Renal cortex interstitium (tissue), 11 donors: ENCODE results near the gene ING3. TPM values are rescaled to one million over a fixed set of nuclear protein-coding genes. Genes with fewer than 3 reads are reported as not detected.
"Not testable (repeated sequence)": the region's sequence is repeated elsewhere in the genome, so short reads cannot be mapped to it uniquely, and the experiment has no call there.

Experiments used
- DNase-seq, 11 donors: peaks; one replicate each; pipeline ENCODE4 v3.0.0-alpha.2; 2013; ENCODE audit warnings: low read depth in 9 of 11, low spot score in 4 of 11; ENCODE audit errors: extremely low read depth in 1 of 11
- polyA plus RNA-seq, 3 donors: library from polyadenylated mRNA; unstranded; fragments of 120-200 nt; gene quantifications; one replicate each; pipeline ENCODE4 v1.2.1, GENCODE V29; 2013; ENCODE audit not compliant: insufficient read length in 3 of 3

The ING3 gene
- polyA plus RNA-seq, 3 donors = 38.2 to 44.5 (median 39.7) TPM

DNA sequence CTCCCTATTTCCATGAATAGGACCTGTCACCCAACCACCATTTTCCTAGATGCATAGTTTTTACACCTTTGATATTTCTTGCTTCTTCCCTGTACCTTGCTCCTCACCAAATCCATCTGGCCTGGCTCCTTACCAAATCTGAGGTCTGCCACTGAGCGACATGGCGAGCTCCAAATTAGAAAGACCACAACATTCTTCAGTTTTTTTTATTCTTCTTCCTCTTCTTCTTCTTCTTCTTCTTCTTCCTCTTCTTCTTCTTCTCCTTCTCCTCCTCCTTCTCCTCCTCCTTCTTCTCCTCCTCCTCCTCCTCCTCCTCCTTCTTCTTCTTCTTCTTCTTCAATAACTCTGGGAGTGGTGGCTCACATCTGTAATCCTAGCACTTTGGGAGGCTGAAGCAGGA, 45.1 kb downstream of the ING3 start:
- DNase-seq = no peak

DNA sequence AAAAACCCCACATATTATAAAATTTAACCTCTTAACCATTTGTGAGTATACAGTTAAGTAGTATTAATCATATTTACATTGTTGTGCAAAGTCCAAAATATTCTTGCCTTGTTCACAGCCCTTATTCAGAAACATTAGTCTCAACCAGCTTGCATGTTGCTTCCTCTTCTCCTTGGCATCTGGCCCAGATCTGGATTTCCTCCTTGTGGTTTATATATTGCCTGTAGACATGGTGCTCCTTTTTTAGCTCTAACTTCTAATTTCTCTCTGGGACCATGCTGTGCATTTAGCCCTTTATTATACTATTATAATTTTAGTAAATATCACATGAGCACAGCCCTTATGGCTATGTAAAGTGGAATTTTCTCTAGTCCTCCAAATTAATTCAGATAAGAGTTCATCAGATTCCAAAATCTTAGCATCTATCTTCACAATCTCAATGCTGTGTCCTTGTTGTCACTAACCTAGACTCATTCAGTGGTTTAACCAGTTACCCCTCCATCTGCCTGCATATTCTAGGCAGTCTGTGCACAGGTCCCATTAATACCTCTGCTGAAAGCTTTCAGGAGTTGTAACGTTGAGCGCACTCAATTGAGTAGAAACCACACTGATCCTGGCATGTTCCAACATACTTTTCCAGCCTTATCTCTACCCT, 45.9 kb downstream of the ING3 start:
- peak in 3 of 11 donors; percentile 71 to 87 (median 80) for DNase-seq

DNA sequence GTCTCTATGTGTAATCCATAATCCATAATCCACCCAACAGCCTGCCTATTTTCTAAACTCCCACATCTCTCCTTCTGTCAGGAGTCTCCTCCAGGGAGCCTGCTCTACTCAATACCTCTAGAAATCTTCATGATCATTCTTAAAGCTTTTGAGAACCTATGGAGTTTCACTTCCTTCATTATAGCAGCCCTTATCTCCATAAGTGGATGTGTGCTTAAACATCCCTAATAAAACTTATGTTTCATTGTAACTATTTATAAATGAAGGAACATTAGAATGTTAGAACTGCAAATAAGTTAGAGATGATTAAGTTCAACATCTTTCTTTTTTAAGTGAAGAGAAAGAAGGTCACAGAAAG, 46.4 kb downstream of the ING3 start:
- no peak for DNase-seq

DNA sequence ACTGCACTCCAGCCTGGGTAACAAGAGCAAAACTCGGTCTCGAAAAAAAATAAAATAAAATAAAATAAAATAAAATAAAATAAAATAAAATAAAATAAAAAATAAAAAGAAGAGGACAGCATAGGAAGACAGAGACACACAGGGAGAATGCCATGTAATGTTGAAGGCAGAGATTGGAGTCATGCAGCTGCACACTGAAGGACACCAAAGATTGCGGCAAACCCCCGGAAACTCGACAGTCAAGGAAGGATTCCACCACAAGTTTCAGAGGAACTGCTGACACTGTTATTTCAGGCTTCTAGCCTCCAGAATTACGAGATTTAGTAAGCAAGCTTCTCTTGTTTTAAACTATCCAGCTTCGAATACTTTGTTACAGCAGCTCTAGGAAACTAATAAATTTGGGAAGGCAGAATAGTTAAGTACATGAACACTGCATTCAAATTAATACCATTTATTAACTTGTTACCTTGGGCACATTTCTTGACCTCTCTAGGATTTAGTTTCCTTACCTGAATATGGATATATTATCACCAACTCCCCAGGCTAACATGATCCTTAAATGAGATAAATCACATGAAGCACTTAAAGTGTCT, 47.4 kb downstream of the ING3 start:
- no peak for DNase-seq

DNA sequence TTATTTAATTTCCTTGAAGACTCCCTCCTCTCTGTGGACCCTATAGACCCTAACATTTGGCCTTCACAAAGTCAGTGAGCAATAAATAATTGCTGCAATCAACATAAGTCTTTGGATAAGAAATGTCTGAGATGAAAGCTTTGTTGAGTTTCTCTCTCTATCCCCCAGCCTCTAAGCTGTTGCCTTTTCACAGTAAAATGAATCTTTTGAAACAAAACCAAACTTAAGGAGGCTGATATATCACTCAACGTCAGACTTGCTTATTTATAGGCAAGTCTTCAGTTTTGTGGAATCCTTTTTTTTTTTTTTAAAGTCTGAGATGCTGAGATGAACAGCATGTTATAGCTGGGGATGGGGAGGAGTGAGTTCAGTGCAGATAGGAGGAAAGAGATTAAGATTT, 47.9 kb downstream of the ING3 start:
- no peak for DNase-seq

DNA sequence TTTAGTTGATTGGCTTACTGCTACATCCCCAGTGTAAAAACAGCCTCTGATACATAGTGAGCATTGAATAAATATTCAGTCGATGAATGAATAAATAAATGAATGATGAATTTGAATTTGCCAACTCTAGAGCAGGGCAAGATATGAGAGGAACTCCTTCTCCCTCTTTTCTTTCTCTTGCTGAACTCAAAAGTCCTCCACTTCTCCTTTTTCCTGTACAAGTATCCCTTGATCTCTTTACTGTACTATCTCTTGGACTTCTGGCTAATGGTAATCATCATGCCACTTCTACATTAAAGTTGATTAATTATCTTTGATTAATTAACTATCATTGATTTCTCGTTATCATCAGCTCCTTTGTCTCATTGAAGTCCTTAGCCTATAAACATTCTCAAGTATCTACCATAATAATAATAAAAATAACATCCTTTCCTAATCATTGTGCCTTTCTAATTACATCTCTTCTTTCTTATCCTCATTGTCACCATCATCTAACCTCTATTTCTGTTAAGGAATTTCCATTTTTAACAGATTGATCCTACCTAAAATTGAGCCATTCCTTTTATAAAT, 48.5 kb downstream of the ING3 start:
- no peak for DNase-seq

DNA sequence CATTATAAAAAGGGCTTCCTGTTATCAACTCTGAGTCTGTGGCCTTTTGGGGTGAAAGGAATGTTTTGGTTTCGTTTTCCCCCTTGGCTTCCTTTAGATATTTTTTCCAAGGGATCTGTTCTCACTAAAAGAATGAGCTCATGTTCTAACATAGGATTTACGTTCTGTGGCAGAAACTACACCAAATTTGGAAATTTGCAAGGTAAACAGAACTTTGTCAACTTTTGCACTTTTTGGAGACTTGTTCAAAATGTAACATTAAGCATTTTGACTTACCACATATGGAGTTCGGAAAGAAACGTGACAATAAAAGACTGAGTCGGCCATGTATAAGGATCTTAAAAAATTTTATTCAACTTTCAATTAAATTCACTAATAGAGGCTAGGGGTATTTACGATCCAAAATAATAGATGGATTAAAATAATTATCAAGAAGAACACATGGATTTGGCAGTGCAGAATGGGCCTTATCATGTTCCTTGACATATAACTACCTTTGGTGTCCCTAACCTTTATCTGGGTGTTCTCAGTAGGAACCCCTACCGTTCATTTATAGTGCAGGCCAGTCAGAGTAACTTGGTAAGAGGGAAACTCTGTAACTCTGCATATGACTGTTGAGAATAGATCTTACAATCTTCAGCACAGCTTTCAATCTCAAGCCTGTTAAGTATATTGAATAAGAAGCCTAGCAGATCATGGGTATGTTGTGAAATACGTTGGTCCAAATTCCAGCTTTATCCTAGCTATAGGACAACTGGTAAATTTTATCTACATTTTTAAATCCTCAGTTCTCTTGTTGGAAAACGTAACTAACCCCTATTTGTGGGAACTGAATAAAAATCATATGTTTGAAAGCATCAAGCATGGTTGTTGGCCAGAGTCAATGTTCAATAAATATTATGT, 49.8 kb downstream of the ING3 start:
- DNase-seq = no peak

DNA sequence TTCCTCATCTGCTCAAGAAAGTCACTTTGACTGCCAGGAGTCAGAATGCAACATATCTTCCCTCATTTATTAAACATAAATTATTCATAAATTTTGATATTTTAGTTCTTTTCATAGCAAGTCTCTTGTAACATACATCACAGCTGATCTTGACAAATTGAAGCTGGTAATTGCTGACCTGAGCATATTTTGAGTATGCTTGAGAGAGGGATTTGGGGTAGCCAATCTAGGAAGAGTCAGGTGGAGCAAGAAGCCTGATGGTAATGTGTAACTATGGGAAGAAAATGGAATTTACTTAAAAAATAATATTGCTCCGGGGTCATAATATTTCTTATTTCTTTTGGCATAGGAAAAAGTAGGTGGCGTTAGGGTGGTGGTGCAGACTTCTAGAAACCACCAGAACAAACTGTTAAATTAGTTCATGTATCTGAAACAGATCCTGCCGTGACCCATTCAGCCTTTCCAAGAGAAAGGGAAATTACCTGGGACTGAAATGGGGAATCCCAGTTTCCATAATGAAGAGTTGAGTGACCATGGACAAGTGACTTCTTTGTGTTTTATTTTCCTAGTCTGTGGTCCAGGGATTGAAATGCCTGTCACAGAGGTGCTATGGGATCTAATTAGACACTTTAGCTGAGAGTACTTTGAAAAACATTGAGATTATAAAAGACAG, 50.8 kb downstream of the ING3 start:
- DNase-seq = no peak

DNA sequence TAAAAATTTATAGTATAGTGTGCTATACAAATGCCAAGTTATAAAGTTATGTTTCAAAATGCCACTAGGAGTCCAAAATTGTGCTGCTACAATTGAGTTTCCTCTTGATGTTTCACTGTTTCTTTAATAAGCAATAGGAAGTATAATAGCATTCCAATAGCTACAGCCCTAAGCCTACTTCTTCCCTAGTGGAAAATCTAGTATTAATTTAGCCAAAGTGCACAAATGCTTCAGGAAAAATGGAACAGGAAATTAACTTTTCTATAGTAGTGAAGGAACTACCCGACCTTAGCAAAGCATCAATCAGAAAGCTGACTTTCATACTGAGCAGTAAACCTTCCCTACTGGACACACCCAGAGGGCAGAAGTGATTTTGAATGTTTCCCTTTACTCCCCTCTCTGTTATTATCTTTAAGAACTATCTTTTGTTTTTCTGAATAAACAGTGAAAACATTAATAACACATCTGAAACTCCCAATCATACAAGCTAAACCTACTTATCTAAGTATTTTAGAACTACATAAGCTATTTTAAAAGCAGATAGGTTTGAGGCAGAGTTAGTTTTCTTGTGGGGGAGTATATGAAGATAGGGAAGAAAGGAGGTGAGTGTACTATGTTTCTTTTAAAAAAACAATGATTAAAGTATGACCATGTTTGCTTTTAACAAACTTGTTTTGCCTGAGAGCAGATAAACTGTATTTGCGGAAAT, 51.6 kb downstream of the ING3 start:
- DNase-seq = no peak

DNA sequence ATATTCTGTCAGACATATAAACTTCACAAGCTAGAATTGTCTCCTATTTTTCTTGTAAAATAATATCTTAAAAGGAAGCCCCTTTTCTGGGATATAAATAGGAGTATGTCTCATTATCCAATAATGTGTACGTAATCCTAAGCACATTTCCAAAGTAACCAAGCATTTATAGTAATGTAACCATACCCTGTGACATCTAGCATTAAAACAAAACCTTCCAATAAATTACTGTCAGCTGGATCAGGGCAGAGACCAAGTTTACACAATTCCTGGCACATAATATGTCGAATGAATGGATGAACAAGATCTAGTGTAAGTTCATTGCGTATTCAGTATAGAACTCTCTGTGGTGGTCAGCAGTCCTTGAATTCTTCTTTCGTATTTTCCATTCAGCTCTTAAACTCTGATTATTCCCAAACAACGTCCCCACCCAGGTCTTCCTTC, 52.2 kb downstream of the ING3 start:
- no peak for DNase-seq

DNA sequence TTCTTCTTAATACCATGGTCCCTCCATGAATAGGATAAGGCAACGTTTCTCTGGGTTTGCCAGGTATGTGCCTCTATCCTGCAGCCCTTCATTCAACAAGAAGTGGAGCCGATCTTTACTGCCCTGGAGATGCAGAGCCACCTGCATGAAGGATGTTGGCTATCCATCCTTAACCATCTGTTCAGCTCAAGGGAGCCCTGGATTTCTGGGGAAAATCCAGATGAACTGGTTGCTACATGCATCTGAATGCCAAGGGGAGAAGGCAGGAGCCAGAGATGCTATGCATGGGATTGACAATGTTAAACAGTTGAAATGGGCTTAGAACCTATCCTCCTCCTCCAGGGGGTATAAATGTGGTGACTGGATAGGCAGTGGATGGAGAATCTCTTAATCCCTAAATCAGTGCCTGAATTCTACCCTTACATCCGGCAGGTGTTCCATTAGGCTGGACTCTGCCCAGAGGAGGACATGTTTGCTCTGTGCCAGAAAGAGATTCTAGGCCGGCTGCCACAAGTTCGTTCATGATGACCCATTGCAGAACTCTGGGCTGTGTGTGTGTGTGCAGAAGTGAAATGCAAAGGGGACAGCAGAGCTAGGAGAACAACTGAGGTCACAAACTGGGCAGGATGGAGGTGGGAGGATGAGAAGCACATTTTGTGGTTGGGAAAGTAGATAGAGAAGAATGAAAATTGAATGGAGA, 53.6 kb downstream of the ING3 start:
- no peak for DNase-seq

DNA sequence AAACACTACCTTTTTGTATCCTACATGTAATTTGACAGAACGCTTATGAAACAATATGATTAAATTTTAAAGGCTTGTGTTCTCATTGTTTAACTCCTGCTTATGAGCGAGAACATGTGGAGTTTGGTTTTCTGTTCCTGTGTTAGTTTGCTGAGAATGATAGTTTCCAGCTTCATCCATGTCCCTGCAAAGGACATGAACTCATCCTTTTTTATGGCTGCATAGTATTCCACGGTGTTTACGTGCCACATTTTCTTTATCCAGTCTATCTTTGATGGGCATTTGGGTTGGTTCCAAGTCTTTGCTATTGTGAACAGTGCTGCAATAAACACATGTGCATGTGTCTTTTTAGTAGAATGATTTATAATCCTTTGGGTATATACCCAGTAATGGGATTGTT, 54.5 kb downstream of the ING3 start:
- not testable (repeated sequence) for DNase-seq

DNA sequence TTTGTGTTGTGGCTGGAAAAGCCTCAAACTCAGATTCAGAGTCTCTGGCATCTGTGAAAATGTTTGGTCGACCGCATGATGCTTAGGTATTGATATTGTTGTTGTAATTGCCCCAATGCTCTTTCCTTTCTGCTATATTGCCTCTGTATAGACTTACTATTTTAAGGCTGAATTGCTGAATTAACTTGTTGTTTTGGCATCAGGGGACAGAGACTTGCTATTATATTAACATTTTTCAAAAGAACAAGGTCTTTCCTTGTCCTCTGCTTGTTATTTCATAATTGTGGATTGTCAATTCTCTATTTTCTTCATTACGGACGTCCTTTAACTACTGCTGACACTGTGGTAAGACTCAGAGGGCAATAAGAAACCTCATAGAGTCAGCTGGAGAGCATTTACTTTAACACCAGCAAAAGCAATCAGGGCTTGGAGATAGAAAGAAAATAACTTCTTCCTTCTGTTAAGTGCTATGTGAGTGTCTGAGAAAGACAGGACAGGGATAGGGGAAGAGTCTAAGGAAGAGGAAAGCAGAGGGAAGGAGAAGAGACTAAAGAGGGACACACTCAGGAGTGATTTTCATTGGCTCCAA, 55.5 kb downstream of the ING3 start:
- DNase-seq = no peak

DNA sequence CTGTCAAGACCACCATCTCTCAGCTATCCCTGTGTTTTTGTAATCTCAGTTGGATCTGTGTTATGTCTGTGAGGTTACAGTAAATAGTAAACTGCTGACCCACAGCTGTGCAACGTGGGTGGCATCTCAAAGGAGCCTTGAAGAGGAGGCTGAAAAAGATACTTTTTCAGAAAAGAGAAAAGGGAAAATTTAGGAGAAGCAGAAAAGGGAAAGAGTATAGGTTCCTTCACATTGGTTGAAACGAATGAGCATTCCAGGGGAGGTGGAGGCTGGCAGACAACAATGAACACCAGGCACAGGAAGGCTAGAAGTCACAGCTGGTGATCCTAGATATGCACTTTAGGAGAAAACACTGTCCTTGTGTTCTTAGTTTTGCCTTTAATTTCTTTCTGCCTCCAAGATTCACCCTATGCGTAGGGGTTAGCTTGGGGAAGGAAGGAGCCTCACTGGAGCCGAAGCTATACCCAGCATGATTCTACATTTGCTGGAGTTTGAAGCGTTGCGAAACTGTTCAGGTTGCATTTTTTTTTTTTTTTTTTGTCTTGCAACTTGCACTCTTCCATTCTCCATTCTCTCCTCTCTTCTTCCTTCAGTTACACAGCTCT, 56.2 kb downstream of the ING3 start:
- no peak for DNase-seq

DNA sequence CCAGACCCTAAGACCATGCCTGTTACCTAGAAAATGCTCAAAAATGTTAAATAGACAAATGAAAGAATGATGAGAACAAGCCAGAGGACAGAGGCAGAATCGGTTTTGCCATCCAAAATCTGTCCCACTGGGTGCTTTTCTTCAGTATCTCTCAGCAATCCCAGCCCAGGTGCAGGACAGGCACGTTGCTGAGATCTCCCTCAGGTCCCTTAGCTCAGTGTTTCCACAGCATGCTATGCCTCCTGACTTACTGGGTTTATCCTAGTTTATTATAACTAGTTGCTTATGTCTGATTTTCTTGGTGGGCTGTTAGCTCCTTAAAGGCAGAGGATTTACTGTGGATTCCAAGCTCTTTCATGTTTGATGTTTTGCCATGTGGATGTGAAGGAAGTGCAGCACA, 58.2 kb downstream of the ING3 start:
- DNase-seq = no peak

DNA sequence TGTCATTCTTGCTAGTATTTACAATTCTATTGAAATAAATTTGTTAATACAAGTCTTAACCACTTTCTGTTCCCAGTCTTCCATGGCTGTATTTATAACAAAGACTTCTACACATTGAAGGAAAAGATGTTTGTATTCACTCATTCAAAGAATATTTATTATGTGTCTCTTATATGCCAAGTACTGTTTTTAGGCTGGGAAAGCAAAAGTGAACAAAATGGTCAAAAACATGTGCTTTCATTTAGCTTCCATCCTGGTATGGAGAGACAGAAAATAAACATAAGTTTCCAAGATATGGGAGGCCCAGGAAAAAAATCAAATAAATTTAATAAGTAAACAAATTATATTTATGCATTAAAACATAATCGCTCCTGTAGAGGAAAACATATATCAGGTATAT, 60.8 kb downstream of the ING3 start:
- DNase-seq = no peak

DNA sequence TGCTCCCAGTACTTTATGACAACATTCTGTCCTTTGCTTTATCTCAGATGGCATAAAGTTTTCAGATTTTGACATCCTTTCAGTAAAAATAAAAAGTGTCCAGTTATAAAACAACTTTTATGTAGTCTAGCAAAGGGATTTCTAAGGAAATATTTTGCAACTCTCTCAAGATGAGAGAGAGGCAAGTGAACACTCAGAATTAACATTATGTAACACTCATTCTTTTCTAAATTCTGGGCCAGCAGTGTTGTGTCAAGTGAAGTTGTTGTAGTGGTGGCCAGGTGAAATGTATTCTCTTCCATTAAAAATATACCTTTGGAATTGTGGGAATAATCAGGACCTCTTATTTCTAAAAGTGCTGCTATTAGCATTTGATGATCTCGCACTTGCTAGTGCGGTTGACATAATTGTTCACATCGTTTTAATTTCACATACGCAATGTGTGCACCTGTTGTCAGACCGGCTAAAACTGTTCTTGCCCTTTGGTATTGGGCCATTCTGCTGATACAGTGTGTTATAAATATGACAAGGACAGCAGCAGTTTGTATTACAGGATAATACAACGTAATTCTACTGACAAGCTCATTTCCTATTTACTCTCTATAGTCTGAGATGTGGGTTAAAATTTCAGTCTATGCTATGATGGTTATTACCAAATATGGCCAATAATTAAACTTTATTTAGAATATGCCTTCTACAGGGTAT, 61.7 kb downstream of the ING3 start:
- no peak for DNase-seq
